GM23248 (cell line): ENCODE data around the gene SOSTDC1. TPM values are rescaled to one million over a fixed set of nuclear protein-coding genes. Genes with fewer than 3 reads are reported as not detected.
"Not testable (repeated sequence)": the region's sequence is repeated elsewhere in the genome, so short reads cannot be mapped to it uniquely, and the experiment has no call there.

Source experiments
- DNase-seq: peaks from one replicate; pipeline ENCODE4 v3.0.0-alpha.2; 2015
- H2AFZ ChIP-seq: fragments of 200-600 bp; sonication (generic); 2 replicates; pipeline ENCODE4 v1.6.1; 2016; ENCODE audit warnings: antibody characterized with exemption
- H3F3A ChIP-seq: fragments of 200-600 bp; sonication (generic); 2 replicates; pipeline ENCODE4 v1.6.1; 2016; ENCODE audit warnings: mild to moderate bottlenecking, antibody characterized with exemption, mixed run types; ENCODE audit not compliant: insufficient read depth
- H3K27ac ChIP-seq: fragments of 200-600 bp; sonication (generic); 2 replicates; pipeline ENCODE4 v1.5.1; 2016; ENCODE audit warnings: mild to moderate bottlenecking
- H3K27me3 ChIP-seq: fragments of 200-600 bp; sonication (generic); replicated peaks from 2 replicates; pipeline ENCODE4 v1.6.1; 2016; ENCODE audit warnings: mild to moderate bottlenecking; ENCODE audit not compliant: insufficient read depth
- H3K36me3 ChIP-seq: fragments of 200-600 bp; sonication (generic); 2 replicates; pipeline ENCODE4 v1.6.1; 2016; ENCODE audit warnings: low read depth, mild to moderate bottlenecking
- H3K4me1 ChIP-seq: fragments of 200-600 bp; sonication (generic); 2 replicates; pipeline ENCODE4 v1.6.1; 2016; ENCODE audit warnings: mild to moderate bottlenecking; ENCODE audit not compliant: insufficient read depth
- H3K4me2 ChIP-seq: fragments of 200-600 bp; sonication (generic); one replicate; pipeline ENCODE4 v1.6.1; 2016; ENCODE audit warnings: mild to moderate bottlenecking; ENCODE audit not compliant: unreplicated experiment
- H3K4me3 ChIP-seq: fragments of 200-600 bp; sonication (generic); 2 replicates; pipeline ENCODE4 v1.5.1; 2016; ENCODE audit warnings: mild to moderate bottlenecking
- H3K79me2 ChIP-seq: fragments of 200-600 bp; sonication (generic); 2 replicates; pipeline ENCODE4 v1.6.1; 2016; ENCODE audit warnings: mild to moderate bottlenecking; ENCODE audit not compliant: insufficient read depth
- H3K9ac ChIP-seq: fragments of 200-600 bp; sonication (generic); 2 replicates; pipeline ENCODE4 v1.6.1; 2016; ENCODE audit warnings: mild to moderate bottlenecking
- H3K9me2 ChIP-seq: fragments of 200-600 bp; sonication (generic); 2 replicates; pipeline ENCODE4 v1.6.1; 2016; ENCODE audit warnings: mixed run types, mild to moderate bottlenecking, moderate library complexity; ENCODE audit not compliant: insufficient read depth
- H3K9me3 ChIP-seq: fragments of 200-600 bp; sonication (generic); one replicate; pipeline ENCODE4 v1.6.1; 2017; ENCODE audit warnings: low read depth
- H4K20me1 ChIP-seq: fragments of 200-600 bp; sonication (generic); 2 replicates; pipeline ENCODE4 v1.6.0; 2016; ENCODE audit not compliant: insufficient read depth
- EZH2 ChIP-seq: fragments of 200-600 bp; sonication (generic); IDR thresholded peaks from 2 replicates; pipeline ENCODE4 v1.6.1; 2018; ENCODE audit warnings: antibody characterized with exemption, mild to moderate bottlenecking; ENCODE audit not compliant: insufficient read depth, poor library complexity, severe bottlenecking
- EZH2phosphoT487 ChIP-seq: fragments of 200-600 bp; sonication (generic); IDR thresholded peaks from 2 replicates; pipeline ENCODE4 v1.6.1; 2018; ENCODE audit warnings: antibody characterized with exemption, moderate library complexity, mild to moderate bottlenecking, low read depth; ENCODE audit not compliant: insufficient read depth
- WGBS, 2 experiments: methylation state at CpG; one replicate each; pipeline ENCODE4 v1.1.6; 2015 to 2017; ENCODE audit warnings: low lambda C conversion rate in 2 of 2, low coverage in 1 of 2; ENCODE audit errors: missing lambda C conversion rate in 2 of 2; 5-methylcytosine and 5-hydroxymethylcytosine counted together
- in situ Hi-C: fragments of 300-500 bp; cut with MboI; formaldehyde crosslinking; loops from 2 replicates; pipeline ENCODE4 v1.15.0; 2020
- polyA plus RNA-seq: library from polyadenylated mRNA; unstranded; fragments of >200 nt; fragmentation: Nextera tagmentation; extraction: Ambion mirVana; gene quantifications from 2 replicates; pipeline ENCODE4 v1.2.1, GENCODE V29; 2016
- total RNA-seq: library from RNA; depleted of rRNA; stranded (reverse); fragments of >200 nt; shearing (Covaris generic); gene quantifications from 2 replicates; pipeline ENCODE4 v1.2.3, GENCODE V29; 2014

Gene SOSTDC1
- total and polyA plus RNA-seq, 2 experiments from 2014 or later: not detected

GRCh38 chr7:16447876-16448275 lies 17.7 kb downstream of the SOSTDC1 start:
- no peak overlapping the region for H2AFZ ChIP-seq
- no peak overlapping the region for H3K4me2 ChIP-seq
- no peak for DNase-seq
- no peaks in the 10 kb centered on the region for H3K36me3 ChIP-seq
- H3K27me3 ChIP-seq: no peaks in the 10 kb centered on the region
- no peaks in the 10 kb centered on the region for H3K79me2 ChIP-seq
- no peak for TF ChIP-seq EZH2phosphoT487
- no peak for TF ChIP-seq EZH2
- no peaks in the 10 kb centered on the region for H3F3A ChIP-seq
- H3K27ac ChIP-seq: no peak overlapping the region
- no peaks in the 10 kb centered on the region for H4K20me1 ChIP-seq
- 74 to 80% methylated on average over 1 of the region's 1 CpG for WGBS, 2 experiments
- no peaks in the 10 kb centered on the region; the same call in 1 of the 2 replicates for H3K9me2 ChIP-seq
- no peak overlapping the region for H3K4me3 ChIP-seq
- no peaks in the 10 kb centered on the region for H3K4me1 ChIP-seq
- H3K9ac ChIP-seq: no peak overlapping the region
- no peaks in the 10 kb centered on the region for H3K9me3 ChIP-seq
- in situ Hi-C loops: no loop called here

GRCh38 chr7:16446508-16446907 lies 19.0 kb downstream of the SOSTDC1 start:
- no peak for DNase-seq
- no peak for TF ChIP-seq EZH2phosphoT487
- no peak for TF ChIP-seq EZH2
- WGBS, 2 experiments: 84 to 96% methylated on average over 1 of the region's 1 CpG
- Histone ChIP-seq H3K9ac (no peak overlapping the region), H3F3A (no peaks in the 10 kb centered on the region), H3K9me3 (no peaks in the 10 kb centered on the region), H3K9me2 (no peaks in the 10 kb centered on the region; the same call in 1 of the 2 replicates), H4K20me1 (no peaks in the 10 kb centered on the region), H3K79me2 (no peaks in the 10 kb centered on the region), H2AFZ (no peak overlapping the region), H3K36me3 (no peaks in the 10 kb centered on the region), H3K4me3 (no peak overlapping the region), H3K27ac (no peak overlapping the region), H3K4me2 (no peak overlapping the region), H3K27me3 (no peaks in the 10 kb centered on the region), H3K4me1 (no peaks in the 10 kb centered on the region)
- in situ Hi-C loops: no loop called here

- H4K20me1 ChIP-seq, H3K27me3 ChIP-seq, H3K4me1 ChIP-seq, H3K27ac ChIP-seq, H3K36me3 ChIP-seq, H3K9ac ChIP-seq, H2AFZ ChIP-seq, H3K4me3 ChIP-seq, H3K9me2 ChIP-seq, H3K4me2 ChIP-seq, H3K79me2 ChIP-seq, DNase-seq, H3F3A ChIP-seq, H3K9me3 ChIP-seq, in situ Hi-C loops: not testable (repeated sequence)
- WGBS, 2 experiments: 87 to 98% methylated on average over 2 of the region's 2 CpGs
These were observed 21.7 kb downstream of the SOSTDC1 start for GRCh38 chr7:16443871-16444270.

GRCh38 chr7:16438988-16439387 lies 26.6 kb downstream of the SOSTDC1 start:
- Histone ChIP-seq H2AFZ (no peak overlapping the region), H3K9me2 (no peaks in the 10 kb centered on the region), H3F3A (no peaks in the 10 kb centered on the region), H3K4me3 (no peak overlapping the region), H3K79me2 (no peaks in the 10 kb centered on the region), H3K4me1 (no peaks in the 10 kb centered on the region), H3K36me3 (no peaks in the 10 kb centered on the region), H3K27me3 (no peaks in the 10 kb centered on the region), H4K20me1 (no peaks in the 10 kb centered on the region), H3K4me2 (no peak overlapping the region), H3K9me3 (no peaks in the 10 kb centered on the region), H3K9ac (no peak overlapping the region), H3K27ac (no peak overlapping the region)
- no peak for DNase-seq
- no peak for TF ChIP-seq EZH2
- no peak for TF ChIP-seq EZH2phosphoT487
- in situ Hi-C loops: no loop called here

GRCh38 chr7:16436306-16436705 lies 29.2 kb downstream of the SOSTDC1 start:
- WGBS, 2 experiments: 62 to 71% methylated on average over 2 of the region's 2 CpGs
- H3K4me3 ChIP-seq: no peak overlapping the region
- H3K4me2 ChIP-seq: no peak overlapping the region
- H3F3A ChIP-seq: no peaks in the 10 kb centered on the region
- no peak for DNase-seq
- no peak overlapping the region for H3K9ac ChIP-seq
- no peak overlapping the region for H2AFZ ChIP-seq
- no peaks in the 10 kb centered on the region for H3K4me1 ChIP-seq
- in situ Hi-C loops: no loop called here
- no peaks in the 10 kb centered on the region for H3K79me2 ChIP-seq
- no peak overlapping the region for H3K27ac ChIP-seq
- no peaks in the 10 kb centered on the region for H3K9me2 ChIP-seq
- TF ChIP-seq EZH2: no peak
- TF ChIP-seq EZH2phosphoT487: no peak
- no peaks in the 10 kb centered on the region for H3K36me3 ChIP-seq
- no peaks in the 10 kb centered on the region for H3K9me3 ChIP-seq
- no peaks in the 10 kb centered on the region for H3K27me3 ChIP-seq
- H4K20me1 ChIP-seq: no peaks in the 10 kb centered on the region
